OCI-LY3 (cell line): ENCODE measurements around the gene SNX25.

Experiments
- H2AFZ ChIP-seq: fragments of 200-600, 300-600 bp; shearing (Covaris generic); 2 replicates; pipeline ENCODE4 v1.6.0; 2014; ENCODE audit warnings: antibody characterized with exemption, low read depth, low read length
- H3K27ac ChIP-seq: fragments of 200-600, 300-600 bp; sonication (generic); 2 replicates; pipeline ENCODE4 v1.5.1; 2014; ENCODE audit warnings: mild to moderate bottlenecking, low read length, moderate library complexity, mixed read lengths
- H3K27me3 ChIP-seq: fragments of 200-600, 300-600 bp; sonication (generic); 2 replicates; pipeline ENCODE4 v1.6.1; 2014; ENCODE audit warnings: low read depth, low read length, mixed read lengths
- H3K36me3 ChIP-seq: fragments of 200-600, 300-600 bp; sonication (generic); replicated peaks from 2 replicates; pipeline ENCODE3; 2014; ENCODE audit warnings: low read depth, low read length, mixed read lengths
- H3K4me1 ChIP-seq: fragments of 300-600, 200-600 bp; sonication (generic); 2 replicates; pipeline ENCODE4 v1.6.1; 2014; ENCODE audit warnings: low read length, mixed read lengths
- H3K4me2 ChIP-seq: fragments of 200-600, 300-600 bp; sonication (generic); 2 replicates; pipeline ENCODE4 v1.6.1; 2014; ENCODE audit warnings: low read length, mixed read lengths
- H3K4me3 ChIP-seq: fragments of 300-600, 200-600 bp; sonication (generic); 2 replicates; pipeline ENCODE4 v1.5.1; 2014; ENCODE audit warnings: antibody characterized with exemption, mild to moderate bottlenecking, low read length, moderate library complexity
- H3K79me2 ChIP-seq: fragments of 300-600, 200-600 bp; shearing (Covaris generic); 2 replicates; pipeline ENCODE4 v1.6.1; 2014; ENCODE audit warnings: mild to moderate bottlenecking, low read length, mixed read lengths
- H3K9ac ChIP-seq: fragments of 300-600, 200-600 bp; shearing (Covaris generic); 2 replicates; pipeline ENCODE4 v1.6.0; 2014; ENCODE audit warnings: mild to moderate bottlenecking, low read length, moderate library complexity
- H3K9me3 ChIP-seq: fragments of 200-600, 300-600 bp; shearing (Covaris generic); 2 replicates; pipeline ENCODE4 v1.6.1; 2014; ENCODE audit warnings: low read length, mixed read lengths; ENCODE audit not compliant: insufficient read depth
- H4K20me1 ChIP-seq: fragments of 200-600, 300-600 bp; sonication (generic); 2 replicates; pipeline ENCODE4 v1.6.1; 2016; ENCODE audit warnings: low read length, mixed read lengths; ENCODE audit not compliant: insufficient read depth
- CTCF ChIP-seq: fragments of 200-600, 300-600 bp; sonication (generic); IDR thresholded peaks from 2 replicates; pipeline ENCODE4 v1.5.1; 2014; ENCODE audit warnings: antibody characterized with exemption, low read length, low read depth
- EZH2phosphoT487 ChIP-seq: fragments of 200-600 bp; shearing (Covaris generic); IDR thresholded peaks from 2 replicates; pipeline ENCODE4 v1.6.1; 2018; ENCODE audit warnings: antibody characterized with exemption, mixed run types, low read depth

SNX25 gene

DNA sequence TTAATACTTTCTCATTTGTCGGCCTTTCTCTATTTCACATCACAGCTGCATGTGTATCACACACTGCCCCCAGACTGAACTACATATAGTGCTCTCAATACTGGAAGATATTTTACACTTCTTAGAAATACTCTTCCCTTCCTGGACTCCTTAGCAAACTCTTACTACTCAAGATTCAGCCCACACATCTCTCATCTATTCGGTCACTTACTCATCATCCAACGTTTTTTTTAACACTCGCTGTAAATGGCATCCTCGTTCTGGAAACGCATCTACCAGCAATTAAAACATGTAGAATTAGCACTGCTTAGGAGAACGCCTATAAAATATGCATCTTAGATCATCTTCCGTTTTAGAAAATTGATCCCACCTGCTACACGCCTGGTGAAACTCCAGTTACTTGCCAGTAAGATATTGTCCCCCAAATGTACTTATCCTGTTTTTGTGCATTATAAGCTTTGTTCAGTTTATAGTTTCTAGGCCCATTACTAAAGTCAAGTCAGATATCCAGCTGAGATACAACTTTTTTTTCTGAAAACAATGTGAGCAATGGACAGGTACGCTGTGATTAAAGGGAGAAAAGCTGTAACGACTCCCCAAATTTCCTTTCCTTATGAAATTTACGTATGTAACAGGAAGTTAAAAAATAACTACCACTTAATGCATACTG, 185.3 kb downstream of the SNX25 start:
- H3K36me3 ChIP-seq, result peaks cover 6% of the 10 kb centered on the region
- H3K27ac ChIP-seq, result no peak overlapping the region; the same call in 1 of the 2 replicates
- H3K79me2 ChIP-seq, result no peaks in the 10 kb centered on the region
- peak overlapping the region; percentile 72 for H3K9ac ChIP-seq
- H3K27me3 ChIP-seq, result no peaks in the 10 kb centered on the region
- H3K4me2 ChIP-seq, result peak overlapping the region; percentile 72
- TF ChIP-seq EZH2phosphoT487 (no peak), CTCF (no peak)
- H4K20me1 ChIP-seq, result no peaks in the 10 kb centered on the region
- H3K4me3 ChIP-seq, result peak overlapping the region; percentile 79
- 0 out of 2 replicates have a peak overlapping the region, but pooled peaks have one; percentile 13 for H2AFZ ChIP-seq
- no peaks in the 10 kb centered on the region for H3K9me3 ChIP-seq
- H3K4me1 ChIP-seq, result peaks cover 20% of the 10 kb centered on the region

DNA sequence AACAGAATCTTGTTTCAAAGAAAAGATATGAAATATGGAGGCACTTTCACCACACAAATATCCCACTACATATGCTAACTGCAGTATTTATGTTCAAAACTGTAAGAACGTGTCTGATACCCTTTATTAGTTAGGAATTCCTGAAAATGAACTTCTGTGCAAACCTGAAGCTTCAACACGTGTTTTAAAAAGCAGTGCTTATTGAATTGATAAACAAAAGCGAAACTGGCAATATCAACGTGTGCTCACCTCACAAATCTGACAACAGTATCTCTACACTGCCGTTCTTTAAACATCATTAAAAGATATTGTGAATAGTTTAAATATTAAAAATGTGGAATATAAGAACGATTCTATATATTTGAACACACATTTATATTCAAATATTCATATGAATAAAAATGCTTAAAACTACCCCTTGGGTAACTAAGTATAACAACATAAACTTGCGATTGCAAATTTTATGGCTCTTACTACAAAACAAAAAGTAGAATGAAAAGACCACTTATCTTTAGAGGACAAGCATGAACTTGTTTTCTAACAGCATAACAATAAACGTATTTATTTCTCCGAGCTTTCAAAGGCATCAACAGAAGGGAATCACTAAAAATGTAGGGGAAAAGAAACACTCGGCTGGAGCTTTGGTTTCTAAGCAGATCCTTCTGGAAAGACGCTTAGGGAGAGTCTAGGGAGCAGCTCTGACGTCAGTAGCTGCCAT, 186.0 kb downstream of the SNX25 start, which contains the start of gene LRP2BP:
LRP2BP (minus strand) TSS at position 687 of the 718 bp plus-strand sequence. CDS start 17,738 bp downstream, outside the sequence.
- H3K79me2 ChIP-seq, result no peaks in the 10 kb centered on the region
- no peaks in the 10 kb centered on the region for H3K27me3 ChIP-seq
- H3K36me3 ChIP-seq, result peaks cover 12% of the 10 kb centered on the region
- H2AFZ ChIP-seq, result peak within 1 kb of the TSS; percentile 13; the same call in 1 of the 2 replicates
- H3K9ac ChIP-seq, result peak within 1 kb of the TSS; percentile 72
- peak within 1 kb of the TSS; percentile 79 for H3K4me3 ChIP-seq
- peak within 1 kb of the TSS; percentile 77 for H3K27ac ChIP-seq
- TF ChIP-seq CTCF (no peak), EZH2phosphoT487 (no peak)
- no peaks in the 10 kb centered on the region for H4K20me1 ChIP-seq
- peak within 1 kb of the TSS; percentile 91 for H3K4me2 ChIP-seq
- peaks cover 23% of the 10 kb centered on the region for H3K4me1 ChIP-seq
- H3K9me3 ChIP-seq, result no peaks in the 10 kb centered on the region

GRCh38 chr4:185395956-185396723, 186.7 kb downstream of the SNX25 start:
- H3K27ac ChIP-seq, result peak overlapping the region; percentile 77
- H3K4me1 ChIP-seq, result peaks cover 23% of the 10 kb centered on the region
- H2AFZ ChIP-seq, result no peak overlapping the region; the same call in 1 of the 2 replicates
- peak overlapping the region; percentile 91 for H3K4me2 ChIP-seq
- no peaks in the 10 kb centered on the region for H4K20me1 ChIP-seq
- H3K9ac ChIP-seq, result peak overlapping the region; percentile 72
- no peaks in the 10 kb centered on the region for H3K9me3 ChIP-seq
- peaks cover 17% of the 10 kb centered on the region for H3K36me3 ChIP-seq
- H3K27me3 ChIP-seq, result no peaks in the 10 kb centered on the region
- TF ChIP-seq CTCF (no peak), EZH2phosphoT487 (no peak)
- no peaks in the 10 kb centered on the region for H3K79me2 ChIP-seq
- peak overlapping the region; percentile 79 for H3K4me3 ChIP-seq
